RWPE2 (cell line): Measurements from ENCODE around the gene PCCA.

ENCODE experiments used
- ATAC-seq: fragments of 200-7000 bp; cut with Tn5 transposase; 3 replicates; pipeline ENCODE4 v1.9.1; 2021; ENCODE audit warnings: low read depth
- DNase-seq: peaks from one replicate; pipeline ENCODE4 v3.0.0-alpha.2; 2020; ENCODE audit warnings: low spot score
- H3K27ac ChIP-seq: fragments of 450-650 bp; 2 replicates; pipeline ENCODE4 v1.5.1; 2017; ENCODE audit warnings: mild to moderate bottlenecking; ENCODE audit not compliant: poor library complexity, severe bottlenecking
- H3K27me3 ChIP-seq: fragments of 250-450 bp; sonication (Bioruptor Pico); 2 replicates; pipeline ENCODE4 v1.5.1; 2021; ENCODE audit warnings: mild to moderate bottlenecking, moderate library complexity; ENCODE audit not compliant: insufficient read depth, poor library complexity, severe bottlenecking
- H3K36me3 ChIP-seq: fragments of 250-450 bp; sonication (Bioruptor Pico); 2 replicates; pipeline ENCODE4 v1.5.1; 2020; ENCODE audit warnings: low read depth, mild to moderate bottlenecking, moderate library complexity
- H3K4me1 ChIP-seq: fragments of 250-450 bp; sonication (Bioruptor Pico); 2 replicates; pipeline ENCODE4 v1.5.1; 2021; ENCODE audit warnings: mild to moderate bottlenecking, moderate library complexity; ENCODE audit not compliant: insufficient read depth, poor library complexity, severe bottlenecking
- H3K4me3 ChIP-seq: fragments of 250-450 bp; sonication (Bioruptor Pico); 2 replicates; pipeline ENCODE4 v1.5.1; 2021; ENCODE audit warnings: mild to moderate bottlenecking, moderate library complexity; ENCODE audit not compliant: severe bottlenecking
- H3K9me3 ChIP-seq: fragments of 250-450 bp; sonication (Bioruptor Pico); 2 replicates; pipeline ENCODE4 v1.5.1; 2021; ENCODE audit warnings: mild to moderate bottlenecking, moderate library complexity; ENCODE audit not compliant: severe bottlenecking
- TF ChIP-seq, protein P1 (sequence below): fragments of 450-650 bp; IDR thresholded peaks from one replicate; pipeline ENCODE4 v1.5.1; 2017; ENCODE audit warnings: mild to moderate bottlenecking, moderate library complexity; ENCODE audit not compliant: poor library complexity, severe bottlenecking

The PCCA gene

DNA sequence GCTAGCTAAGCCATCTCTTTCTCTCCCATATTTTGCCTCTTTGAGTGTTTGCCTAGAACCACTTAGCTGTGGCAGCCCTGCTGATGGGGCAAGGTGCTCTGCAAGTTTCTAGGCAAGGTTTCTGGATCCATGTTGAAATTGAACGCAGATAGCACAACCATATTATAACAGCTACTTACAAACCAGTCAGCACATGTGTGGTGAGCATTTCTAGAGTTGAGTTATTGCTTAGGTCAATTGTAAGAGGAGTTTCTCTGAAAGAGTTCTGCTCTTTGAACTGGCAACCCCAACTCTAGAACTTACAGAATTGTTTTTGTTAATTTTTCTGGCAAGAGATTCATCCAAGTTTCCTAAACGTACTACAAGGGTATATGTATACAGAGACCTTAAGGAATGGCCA is 396.4 kb downstream of the PCCA start:
- no peak for ATAC-seq
- H3K4me3 ChIP-seq, result no peak overlapping the region

GRCh38 chr13:100490692-100491091 is 401.8 kb downstream of the PCCA start:
- DNase-seq (no peak), ATAC-seq (no peak)
- H3K36me3 ChIP-seq, result no peaks in the 10 kb centered on the region
- H3K4me3 ChIP-seq, result no peak overlapping the region
- H3K4me1 ChIP-seq, result no peaks in the 10 kb centered on the region
- TF ChIP-seq, protein P1, sequence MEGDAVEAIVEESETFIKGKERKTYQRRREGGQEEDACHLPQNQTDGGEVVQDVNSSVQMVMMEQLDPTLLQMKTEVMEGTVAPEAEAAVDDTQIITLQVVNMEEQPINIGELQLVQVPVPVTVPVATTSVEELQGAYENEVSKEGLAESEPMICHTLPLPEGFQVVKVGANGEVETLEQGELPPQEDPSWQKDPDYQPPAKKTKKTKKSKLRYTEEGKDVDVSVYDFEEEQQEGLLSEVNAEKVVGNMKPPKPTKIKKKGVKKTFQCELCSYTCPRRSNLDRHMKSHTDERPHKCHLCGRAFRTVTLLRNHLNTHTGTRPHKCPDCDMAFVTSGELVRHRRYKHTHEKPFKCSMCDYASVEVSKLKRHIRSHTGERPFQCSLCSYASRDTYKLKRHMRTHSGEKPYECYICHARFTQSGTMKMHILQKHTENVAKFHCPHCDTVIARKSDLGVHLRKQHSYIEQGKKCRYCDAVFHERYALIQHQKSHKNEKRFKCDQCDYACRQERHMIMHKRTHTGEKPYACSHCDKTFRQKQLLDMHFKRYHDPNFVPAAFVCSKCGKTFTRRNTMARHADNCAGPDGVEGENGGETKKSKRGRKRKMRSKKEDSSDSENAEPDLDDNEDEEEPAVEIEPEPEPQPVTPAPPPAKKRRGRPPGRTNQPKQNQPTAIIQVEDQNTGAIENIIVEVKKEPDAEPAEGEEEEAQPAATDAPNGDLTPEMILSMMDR, result no peak
- H3K27me3 ChIP-seq, result no peaks in the 10 kb centered on the region
- no peaks in the 10 kb centered on the region for H3K9me3 ChIP-seq
- no peak overlapping the region for H3K27ac ChIP-seq

More for the DNA sequence above, 396.4 kb downstream of the PCCA start:
- no peak for DNase-seq
- H3K36me3 ChIP-seq, result no peaks in the 10 kb centered on the region
- H3K27me3 ChIP-seq, result no peaks in the 10 kb centered on the region
- H3K27ac ChIP-seq, result no peak overlapping the region
- H3K9me3 ChIP-seq, result no peaks in the 10 kb centered on the region
- no peaks in the 10 kb centered on the region for H3K4me1 ChIP-seq
- TF ChIP-seq, protein P1, result no peak

DNA sequence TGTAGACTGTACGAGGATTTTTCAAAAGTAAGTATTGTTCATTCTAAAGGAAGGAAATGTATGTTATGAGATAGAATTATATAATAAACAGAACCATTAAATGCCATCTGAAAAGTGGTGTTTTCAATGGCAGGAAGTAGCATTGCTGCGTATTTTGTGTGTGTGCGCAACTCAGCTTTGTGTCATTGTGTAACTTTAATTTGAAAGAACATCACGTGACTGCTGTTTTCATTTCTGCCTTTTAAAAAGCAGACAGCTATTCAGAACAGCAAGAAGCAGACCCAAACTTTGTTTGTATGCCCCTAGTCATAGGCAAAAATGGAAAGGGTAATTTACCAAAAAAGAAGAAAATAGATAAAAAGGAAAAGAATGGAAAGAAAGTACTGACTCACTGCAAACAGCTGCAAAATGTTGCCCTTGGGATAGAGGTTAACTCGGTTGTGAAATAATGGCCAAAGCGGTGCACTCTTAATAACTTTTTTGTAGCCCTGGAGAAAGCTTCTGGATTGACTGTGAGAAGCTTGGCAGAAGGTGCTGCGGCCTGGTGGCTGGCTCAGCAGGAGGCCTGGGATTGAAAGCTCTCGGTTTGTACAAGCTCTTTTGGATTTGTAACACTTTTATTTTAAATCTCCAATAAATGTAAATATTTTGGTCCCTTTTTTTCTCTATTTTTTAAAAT is 402.4 kb downstream of the PCCA start:
- Histone ChIP-seq H3K9me3 (no peaks in the 10 kb centered on the region), H3K36me3 (no peaks in the 10 kb centered on the region), H3K4me1 (no peaks in the 10 kb centered on the region), H3K4me3 (no peak overlapping the region), H3K27ac (no peak overlapping the region), H3K27me3 (no peaks in the 10 kb centered on the region)
- TF ChIP-seq, protein P1, result no peak
- DNase-seq (no peak), ATAC-seq (no peak)

- ATAC-seq, result no peak
- H3K27me3 ChIP-seq, result no peaks in the 10 kb centered on the region
- no peaks in the 10 kb centered on the region for H3K4me1 ChIP-seq
- TF ChIP-seq, protein P1, result no peak
- no peaks in the 10 kb centered on the region for H3K9me3 ChIP-seq
- H3K36me3 ChIP-seq, result no peaks in the 10 kb centered on the region
- no peak overlapping the region for H3K27ac ChIP-seq
- no peak for DNase-seq
- no peak overlapping the region for H3K4me3 ChIP-seq
These were observed 404.5 kb downstream of the PCCA start for GRCh38 chr13:100493418-100493817.

DNA sequence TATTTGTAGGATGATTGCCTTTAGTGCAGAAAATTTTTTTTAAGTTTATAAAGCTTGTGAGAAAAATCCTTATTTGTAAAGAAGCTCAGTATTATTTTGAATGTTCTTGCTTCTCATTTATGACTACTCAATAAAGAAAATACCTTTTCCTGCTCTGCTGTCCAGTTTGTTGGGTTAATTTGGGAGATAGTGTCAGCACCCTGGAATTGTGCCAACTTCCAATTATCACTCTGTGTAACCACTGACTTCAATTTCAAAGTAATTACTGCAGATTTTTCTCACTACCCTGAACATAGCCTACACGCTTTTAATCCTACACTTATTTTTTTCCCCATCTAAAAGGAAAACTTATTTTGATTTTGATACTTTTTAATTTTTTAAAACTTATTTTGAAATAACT is 406.6 kb downstream of the PCCA start:
- H3K36me3 ChIP-seq, result no peaks in the 10 kb centered on the region
- TF ChIP-seq, protein P1, result no peak
- no peaks in the 10 kb centered on the region for H3K27me3 ChIP-seq
- H3K27ac ChIP-seq, result no peak overlapping the region
- no peak overlapping the region for H3K4me3 ChIP-seq
- ATAC-seq (no peak), DNase-seq (no peak)
- no peaks in the 10 kb centered on the region for H3K9me3 ChIP-seq
- H3K4me1 ChIP-seq, result no peaks in the 10 kb centered on the region
